ENCODE data around the gene CKLF.
A peak's percentile ranks its signal among the peaks of the same experiment; 100 is the strongest.
"Not testable (repeated sequence)": the region's sequence is repeated elsewhere in the genome, so short reads cannot be mapped to it uniquely, and the experiment has no call there.

CKLF gene

DNA sequence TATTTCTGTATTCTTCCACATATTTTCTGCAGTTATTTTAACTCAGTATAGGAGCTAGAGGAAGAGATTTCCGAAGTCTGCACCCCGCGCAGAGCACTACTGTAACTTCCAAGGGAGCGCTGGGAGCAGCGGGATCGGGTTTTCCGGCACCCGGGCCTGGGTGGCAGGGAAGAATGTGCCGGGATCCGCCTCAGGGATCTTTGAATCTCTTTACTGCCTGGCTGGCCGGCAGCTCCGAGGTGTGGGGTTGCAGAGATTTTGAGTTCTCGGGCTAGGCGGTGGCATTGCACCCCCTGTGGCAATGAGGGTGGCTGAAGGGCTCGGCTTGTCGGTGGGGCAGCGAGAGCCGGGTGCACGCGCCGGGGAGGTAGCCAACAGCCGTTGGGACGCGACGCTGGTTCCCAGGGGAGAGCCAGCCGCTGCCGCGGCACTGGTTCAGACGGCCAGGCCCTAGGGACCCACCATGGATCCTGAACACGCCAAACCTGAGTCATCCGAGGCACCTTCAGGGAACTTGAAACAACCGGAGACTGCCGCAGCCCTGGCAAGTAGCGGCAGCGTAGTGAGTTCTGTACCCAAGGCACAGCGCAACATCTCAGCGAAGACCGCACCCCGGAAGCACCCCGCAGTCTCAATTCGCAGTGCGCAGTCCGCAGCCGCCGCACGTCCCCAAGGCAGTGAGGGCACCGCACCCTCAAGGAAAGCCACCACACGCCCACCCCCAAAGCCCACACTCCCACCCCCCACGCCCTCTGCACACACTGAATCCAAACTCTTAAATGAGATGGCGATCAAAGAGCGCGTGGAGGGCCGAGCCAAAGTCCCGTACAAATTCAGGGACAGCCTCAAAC is 13.9 kb downstream of the CKLF start, which contains the start of gene CMTM1:
TSS of gene CMTM1 (plus strand) at position 389 of the 851 bp plus-strand sequence. CDS start at position 464, 75 bp downstream.
- no peak for DNase-seq

GRCh38 chr16:66567270-66567669 is 14.9 kb downstream of the CKLF start:
- not testable (repeated sequence) for DNase-seq

GRCh38 chr16:66568355-66568754 is 16.0 kb downstream of the CKLF start:
- DNase-seq: no peak

DNA sequence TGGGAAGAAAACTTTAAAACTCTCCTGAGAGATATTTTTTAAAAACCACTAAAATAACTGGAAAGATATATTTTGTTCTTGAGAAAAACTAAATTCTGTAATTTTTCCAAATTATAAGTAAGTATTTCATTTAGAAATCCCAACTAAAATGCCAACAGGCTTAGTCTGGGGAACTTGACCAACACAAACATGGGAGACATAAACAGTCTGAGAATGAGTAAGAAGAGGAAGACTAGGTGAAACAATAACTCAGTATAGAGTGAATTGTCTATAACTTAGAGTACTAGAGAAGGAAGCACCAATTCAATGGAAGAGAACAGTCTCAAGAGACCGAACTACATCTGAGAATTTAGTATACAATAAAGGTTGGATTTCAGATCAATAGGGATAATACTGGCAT is 16.8 kb downstream of the CKLF start:
- no peak for DNase-seq

- DNase-seq: no peak
These were observed 17.5 kb downstream of the CKLF start for GRCh38 chr16:66569827-66570405.

DNA sequence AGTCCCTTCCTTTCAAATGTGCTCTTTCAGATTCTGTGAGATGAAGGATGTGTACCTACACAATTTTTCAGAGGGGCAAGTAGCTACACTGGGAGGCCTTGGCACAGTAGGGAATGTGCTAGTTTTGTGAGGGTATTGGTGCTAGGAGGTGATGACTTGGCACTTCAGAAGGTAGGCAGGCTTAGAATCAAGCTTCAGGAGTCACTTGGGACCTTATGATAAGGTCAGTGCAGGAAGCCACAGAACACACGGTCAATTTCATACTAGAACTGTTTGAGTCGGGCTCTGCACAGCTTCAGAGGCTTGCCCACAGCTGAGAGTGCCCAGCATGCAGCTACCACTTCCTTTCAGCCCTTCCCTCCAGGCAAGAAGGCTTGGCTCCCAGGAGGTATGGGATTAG is 20.0 kb downstream of the CKLF start:
- DNase-seq: no peak

GRCh38 chr16:66574081-66574480 is 21.7 kb downstream of the CKLF start:
- no peak for DNase-seq

DNA sequence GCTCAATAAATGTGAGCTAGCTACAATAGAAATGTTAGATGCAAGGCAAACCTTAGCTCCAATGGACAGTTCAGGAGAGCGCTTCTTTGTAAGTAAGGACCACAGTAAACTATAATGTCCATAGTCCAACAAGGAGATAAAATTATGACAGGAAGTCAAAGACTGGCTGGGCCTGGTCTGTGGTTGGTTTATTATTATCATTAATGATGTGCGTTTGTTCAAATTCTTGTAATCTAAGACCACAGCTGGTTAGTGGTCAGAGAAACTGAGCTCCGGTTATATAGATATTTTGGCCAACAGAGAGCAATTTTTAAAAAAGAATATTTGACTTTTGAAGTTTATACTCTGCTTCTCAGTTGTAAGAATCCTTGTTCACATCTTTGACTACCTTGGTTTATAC is 22.2 kb downstream of the CKLF start:
- no peak for DNase-seq

DNA sequence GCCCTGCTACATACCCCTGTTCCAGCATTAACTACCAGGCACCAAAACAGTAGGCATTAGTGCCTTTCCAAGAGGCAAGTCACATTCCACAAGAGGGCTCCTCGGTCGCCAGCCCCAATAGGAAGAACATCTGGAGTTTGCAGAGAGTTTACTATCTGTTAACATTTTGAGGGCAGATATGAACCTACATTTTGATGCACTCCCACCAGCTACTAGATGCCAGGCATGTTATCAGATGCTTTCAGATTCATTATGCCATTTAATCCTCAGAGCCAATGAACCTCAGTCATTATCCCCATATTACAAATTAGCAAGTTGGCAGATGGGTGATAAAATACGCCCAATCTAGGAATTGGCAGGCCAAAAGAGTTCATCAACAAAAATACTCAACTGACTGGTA is 22.7 kb downstream of the CKLF start:
- no peak for DNase-seq

- no peak for DNase-seq
These were observed 23.9 kb downstream of the CKLF start for GRCh38 chr16:66576296-66576695.

DNA sequence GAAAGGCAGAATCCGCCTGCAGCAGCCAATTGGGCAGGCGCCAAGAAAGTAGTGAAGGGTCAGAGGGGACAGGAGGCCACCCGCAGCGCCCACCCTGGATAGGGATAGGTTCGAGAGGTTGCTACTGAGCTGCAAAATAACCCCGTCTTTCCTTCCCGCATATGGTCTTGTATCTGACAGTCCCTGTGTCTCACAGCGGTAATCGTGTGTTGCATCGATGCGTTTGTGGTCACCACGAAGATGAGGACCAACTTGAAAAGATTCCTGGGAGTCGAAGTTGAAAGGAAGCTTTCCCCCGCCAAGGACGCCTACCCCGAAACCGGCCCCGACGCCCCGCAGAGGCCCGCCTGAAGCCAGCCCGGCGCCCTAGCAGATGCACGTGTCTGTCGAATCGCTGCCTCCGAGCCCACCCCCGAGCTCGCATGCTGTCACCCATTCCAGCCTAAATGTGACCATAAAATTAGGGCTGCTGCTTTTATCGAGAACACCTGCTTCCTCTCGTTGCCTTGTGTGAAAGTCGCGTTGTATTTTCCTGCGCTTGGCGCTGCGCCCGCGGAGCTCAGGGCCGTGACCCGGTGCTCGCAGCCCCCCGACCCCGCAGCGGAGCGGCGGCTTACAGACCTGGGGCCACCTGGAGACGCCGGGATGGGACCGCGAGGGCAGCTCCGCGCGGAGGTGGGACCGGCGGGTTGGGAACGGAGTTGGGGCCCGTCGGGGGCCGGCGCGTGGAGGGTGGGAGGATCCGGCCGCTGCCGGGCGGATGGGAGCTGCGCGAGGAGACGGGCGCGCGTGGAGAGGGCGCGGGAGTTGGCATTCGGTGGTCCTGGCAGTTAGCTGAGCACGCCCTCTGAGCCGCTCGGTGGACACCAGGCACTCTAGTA is 26.5 kb downstream of the CKLF start, which contains the start of gene CMTM2:
TSS of gene CMTM2 (plus strand) at position 813 of the 881 bp plus-strand sequence. CDS start 145 bp downstream, outside the sequence.
- peak in 1 of 58 donors; percentile 8 for DNase-seq

- DNase-seq: no peak
These were observed 28.3 kb downstream of the CKLF start for GRCh38 chr16:66580605-66581209.

GRCh38 chr16:66581246-66581952 is 29.0 kb downstream of the CKLF start:
- DNase-seq: no peak

DNA sequence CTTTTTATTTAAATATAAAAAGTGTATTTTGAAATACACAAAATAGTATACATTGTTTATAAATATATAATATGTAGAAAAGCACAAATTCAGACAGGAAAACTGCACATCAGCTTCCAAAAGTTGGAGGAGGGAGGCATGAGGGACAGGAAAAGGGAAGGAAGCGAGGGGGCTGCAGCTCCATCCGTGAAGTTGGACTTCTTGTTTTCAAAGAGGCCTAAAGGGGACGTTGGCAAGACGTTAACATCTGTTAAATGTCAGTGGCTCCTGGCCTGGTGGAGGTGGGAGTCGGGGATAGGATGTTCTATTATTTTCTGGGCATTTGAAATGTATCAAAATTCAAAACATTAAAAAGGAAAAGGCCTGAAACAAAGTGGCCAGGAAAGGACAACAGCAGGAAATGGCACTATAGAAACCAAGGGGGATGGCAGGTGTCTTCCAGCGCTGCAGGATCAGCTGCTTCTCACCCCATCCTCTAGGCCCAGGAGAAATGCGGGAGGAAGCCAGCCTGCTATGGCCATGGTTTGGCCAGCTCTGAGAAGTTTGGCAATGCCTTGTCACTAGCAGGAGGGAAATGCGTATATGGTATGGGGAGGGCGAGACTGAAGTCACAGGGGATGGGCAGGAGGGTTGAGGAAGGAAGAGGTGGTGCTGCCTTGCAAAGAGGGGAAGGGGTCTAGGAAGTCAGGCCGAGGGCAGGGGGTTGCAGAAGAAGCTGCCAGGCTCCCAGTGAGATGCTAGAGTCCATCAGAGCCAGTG is 33.3 kb downstream of the CKLF start:
- peak in 1 of 58 donors; percentile 27 for DNase-seq

GRCh38 chr16:66587881-66588600 is 35.7 kb downstream of the CKLF start:
- peak in 1 of 58 donors; percentile 11 for DNase-seq

DNA sequence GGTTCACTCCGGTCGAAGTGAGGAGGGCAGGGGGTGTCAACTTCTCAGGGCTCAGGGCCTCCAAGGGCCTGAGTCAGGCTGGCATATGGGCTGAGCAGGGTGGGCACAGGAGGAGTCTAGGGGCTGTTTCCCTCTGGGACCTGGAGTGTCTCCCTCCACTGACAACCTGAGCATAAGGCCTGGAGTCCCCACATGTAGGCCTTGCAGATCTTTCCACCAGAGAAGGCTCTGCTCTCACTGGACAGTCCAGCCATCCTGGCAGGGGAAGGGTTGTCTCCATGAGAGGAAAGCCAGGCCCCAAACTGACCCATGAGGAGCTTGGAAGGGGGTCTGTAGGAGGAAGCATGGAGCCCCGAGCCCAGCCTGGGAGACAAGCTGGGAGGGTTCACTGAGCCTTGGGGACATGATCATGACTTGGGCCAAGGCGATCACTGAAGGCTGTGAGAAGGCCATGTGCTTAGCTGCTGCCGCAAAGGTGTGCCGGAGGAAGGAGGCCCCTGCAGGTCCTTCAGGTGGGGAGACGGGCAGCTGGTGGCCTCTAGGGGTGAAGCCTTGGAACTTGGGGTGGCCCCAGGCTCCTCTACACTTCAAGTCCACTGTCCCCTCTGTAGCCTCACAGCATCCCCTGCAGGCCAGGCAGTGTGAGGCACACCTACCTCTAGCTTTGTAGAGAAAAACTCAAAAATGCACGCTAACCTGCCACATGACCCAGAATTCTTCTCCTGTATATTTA is 36.8 kb downstream of the CKLF start:
- DNase-seq: peak in 12 of 58 donors; percentile 8 to 52 (median 21)

DNA sequence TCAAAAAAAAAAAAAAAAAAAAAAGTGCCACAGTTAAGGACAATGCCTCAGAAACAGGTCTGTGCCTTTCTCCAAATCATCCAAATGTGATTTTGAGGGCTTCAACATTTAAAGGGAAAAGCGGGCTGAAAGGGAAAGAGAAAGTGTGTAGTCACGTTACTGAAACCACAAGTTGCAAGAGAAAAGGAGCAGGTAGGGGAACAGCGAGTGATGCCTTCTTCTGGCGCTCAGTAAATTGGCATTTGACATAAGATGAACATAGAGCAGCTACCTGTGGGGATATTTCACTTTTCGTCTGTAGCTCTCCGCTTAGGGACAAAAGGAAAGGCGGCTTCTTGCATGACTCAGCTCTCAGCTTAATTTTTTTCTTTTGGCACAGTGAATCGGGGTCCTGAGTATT is 37.9 kb downstream of the CKLF start:
- DNase-seq: no peak

- no peak for DNase-seq
These were observed 38.6 kb downstream of the CKLF start for GRCh38 chr16:66591018-66591417.

All from anterior cingulate cortex (tissue), 58 donors.